HG03280 (cell line): ENCODE results near the gene AMACR.

Experiments used
- ATAC-seq: cut with Tn5 transposase; IDR thresholded peaks from one replicate; pipeline ENCODE4 v1.9.1; 2021; ENCODE audit warnings: mild to moderate bottlenecking, moderate library complexity; ENCODE audit not compliant: unreplicated experiment

The AMACR gene

DNA sequence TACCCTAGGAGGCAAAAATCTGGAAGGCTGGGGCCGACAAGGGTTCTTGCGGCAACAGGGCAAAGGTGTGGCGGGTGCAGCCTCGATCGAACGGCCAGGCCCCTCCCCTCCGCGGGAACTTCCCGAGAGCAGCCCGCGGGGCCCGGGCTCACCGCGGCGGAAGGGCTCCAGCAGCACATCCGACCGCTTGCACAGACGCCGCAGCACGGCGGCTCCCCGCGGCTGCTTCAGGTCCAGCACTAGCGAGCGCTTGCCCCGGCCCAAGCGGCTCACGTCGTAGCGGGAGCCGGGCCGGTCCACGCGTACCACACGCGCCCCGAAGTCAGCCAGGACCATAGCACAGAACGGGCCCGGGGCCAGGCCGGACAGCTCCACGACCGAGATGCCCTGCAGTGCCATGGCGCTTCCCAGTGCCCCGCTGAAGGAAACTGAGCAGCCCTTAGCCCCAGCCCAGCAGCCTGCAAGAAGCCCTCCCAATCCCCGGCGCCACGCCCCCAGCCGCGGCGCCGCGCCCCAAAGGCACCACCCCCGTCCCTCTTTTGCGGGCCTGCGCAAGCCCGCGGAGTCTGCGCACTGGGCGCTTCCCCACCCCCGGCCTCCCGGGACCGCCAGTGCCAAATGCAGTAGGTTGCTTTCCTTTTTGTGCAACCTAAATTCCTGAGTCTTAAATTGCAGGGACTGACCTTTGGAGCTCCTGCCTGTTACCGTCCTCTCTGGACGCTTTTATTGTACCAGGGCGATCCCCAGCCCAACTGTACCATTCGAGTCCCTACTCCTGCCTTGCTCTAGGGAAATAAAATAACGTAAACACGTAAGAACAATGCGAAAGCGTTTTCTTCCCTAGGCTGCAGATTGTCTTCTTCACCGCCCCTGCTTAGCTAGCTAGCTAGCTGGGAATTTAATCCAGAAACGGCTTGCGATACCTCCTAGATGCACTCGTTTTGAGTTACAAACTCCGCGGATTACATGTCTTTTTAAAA lies at the start of gene AMACR:
Gene AMACR (minus strand): TSS at position 430 of the 980 bp plus-strand sequence. CDS start 31 bp downstream, at position 399.
- peak; percentile 93 for ATAC-seq

GRCh38 chr5:34057569-34057968 lies 49.7 kb upstream of the AMACR start:
- ATAC-seq, result no peak

GRCh38 chr5:34057118-34057517 lies 49.3 kb upstream of the AMACR start:
- ATAC-seq, result no peak

DNA sequence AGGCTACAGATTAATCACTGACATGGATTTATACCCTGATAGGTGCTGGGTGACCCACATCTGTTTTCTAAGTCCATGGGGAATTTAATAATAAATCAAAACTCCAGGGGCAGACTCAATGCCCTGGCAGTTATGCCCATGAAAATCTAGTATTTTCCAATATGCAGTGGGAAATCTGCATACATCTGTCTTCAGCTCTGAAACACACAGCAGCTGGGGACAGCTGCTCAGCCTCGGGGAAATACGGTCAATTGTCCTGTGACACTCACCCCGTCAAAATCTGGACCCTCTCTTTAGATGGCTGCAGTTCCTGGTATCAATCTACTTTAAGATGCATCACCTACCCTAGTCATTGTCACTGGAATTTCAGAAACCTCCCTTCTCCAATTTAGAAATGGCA lies 47.8 kb upstream of the AMACR start:
- ATAC-seq, result no peak

- no peak for ATAC-seq
Observed at GRCh38 chr5:34054400-34054729, 46.5 kb upstream of the AMACR start.

GRCh38 chr5:34053571-34054399 lies 45.9 kb upstream of the AMACR start:
- ATAC-seq, result no peak

- no peak for ATAC-seq
Observed at GRCh38 chr5:34053133-34053532, 45.3 kb upstream of the AMACR start.

DNA sequence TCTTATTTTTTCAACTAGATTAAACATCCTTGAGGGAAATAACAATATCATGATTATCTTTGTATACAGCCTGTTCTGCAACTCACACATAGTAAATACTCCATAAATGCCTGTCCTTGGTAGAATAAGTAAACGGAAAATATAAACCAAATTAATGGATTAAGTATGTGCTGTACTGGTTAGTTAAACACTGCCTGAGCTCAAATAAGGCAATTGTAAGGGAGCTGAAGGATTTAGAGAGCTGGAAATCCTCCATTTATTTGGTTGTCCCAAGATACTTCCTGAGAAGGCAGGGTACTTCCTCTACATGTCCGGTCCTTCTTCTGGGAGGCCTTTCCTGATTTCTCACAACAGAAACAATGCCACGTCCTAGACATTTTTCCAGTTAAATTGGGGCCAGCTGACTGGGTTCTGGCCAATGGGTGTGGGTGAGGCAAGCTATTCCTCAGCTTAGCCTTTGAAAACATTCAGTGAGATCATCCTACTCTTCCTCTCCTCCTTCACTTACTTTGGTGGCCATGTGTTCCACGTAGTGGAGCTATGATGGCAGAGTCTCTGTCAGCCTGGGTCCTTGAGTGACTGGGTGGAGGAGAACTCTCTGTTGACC lies 43.6 kb upstream of the AMACR start:
- no peak for ATAC-seq

DNA sequence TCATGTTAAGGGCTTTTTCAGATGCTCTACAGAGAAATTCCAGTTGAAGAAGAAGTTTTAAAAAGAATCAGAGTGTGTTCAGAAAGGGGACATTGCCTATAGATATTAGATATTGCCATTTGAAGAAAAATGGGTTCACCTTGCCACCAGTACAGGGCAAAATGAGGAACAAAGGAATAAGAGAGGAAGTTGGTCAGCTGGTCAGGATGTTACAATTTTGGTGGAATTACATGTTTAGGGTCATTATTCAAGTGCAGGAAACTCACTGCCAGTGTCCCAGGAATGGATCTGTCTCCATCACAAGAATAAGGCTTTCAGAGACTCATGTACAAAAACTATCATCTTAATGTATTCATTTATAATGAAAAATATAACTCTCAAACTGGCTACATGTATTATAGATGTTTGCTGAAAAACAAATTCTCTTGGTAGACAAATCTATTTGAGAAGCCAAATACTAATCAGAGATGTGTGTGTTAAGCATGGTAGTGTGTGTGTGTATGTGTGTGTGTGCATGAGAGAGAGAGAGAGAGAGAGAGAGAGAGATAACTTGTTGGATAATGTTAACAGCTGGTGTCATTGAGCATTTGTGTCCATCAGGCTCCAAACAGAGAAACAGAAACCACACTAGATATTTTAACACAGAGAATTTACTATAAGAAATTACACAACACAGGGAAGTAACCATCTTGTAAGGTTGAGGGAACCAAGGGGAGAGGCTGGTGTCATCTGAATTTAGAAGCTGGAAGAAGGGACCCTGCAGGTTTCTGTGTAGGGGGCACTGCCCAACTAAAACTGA lies 40.1 kb upstream of the AMACR start:
- no peak for ATAC-seq

GRCh38 chr5:34047143-34047542 lies 39.3 kb upstream of the AMACR start:
- ATAC-seq, result no peak

DNA sequence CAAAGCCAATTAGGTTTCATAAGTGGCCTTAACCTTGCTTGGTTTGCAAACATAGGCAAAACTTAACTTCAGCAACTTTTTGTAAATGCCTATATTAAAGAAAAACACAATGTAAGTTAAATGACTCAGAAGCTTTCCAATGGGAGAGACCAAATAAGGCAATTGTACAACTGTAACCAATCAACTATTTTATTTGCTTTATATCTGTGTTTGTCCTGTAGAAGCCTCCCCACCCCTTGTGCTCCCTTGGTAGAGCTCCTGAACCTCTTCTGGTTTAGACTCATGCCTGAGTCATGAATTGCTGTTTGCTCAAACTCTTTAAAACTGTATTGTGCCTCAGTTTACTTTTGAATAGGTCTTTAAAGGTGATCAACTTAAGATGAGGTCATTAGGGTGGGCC lies 38.1 kb upstream of the AMACR start:
- no peak for ATAC-seq

DNA sequence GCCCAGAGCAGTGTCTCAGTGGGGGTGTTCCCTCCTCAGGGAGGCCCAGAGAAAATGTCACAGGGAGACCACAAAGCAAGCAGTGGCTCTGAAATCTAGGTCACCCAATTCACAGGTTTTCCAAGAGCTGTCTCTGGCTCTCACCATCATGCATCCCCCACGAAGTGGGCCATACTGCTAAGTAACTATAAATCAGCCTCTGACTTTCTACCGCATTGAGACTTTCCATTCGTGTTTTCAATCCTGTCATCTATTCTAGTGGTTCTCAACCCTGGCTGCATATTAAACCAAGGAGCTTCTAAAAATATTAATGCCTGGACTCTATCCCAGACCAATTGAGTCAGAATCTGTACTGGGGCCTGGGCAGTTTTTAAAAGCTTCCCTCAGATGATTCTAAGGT lies 37.2 kb upstream of the AMACR start:
- no peak for ATAC-seq

GRCh38 chr5:34043099-34043876 lies 35.4 kb upstream of the AMACR start, which contains the start of gene C1QTNF3:
Gene C1QTNF3 (minus strand): TSS chr5:34043213. CDS start chr5:34043125, 88 bp downstream.
- no peak for ATAC-seq

DNA sequence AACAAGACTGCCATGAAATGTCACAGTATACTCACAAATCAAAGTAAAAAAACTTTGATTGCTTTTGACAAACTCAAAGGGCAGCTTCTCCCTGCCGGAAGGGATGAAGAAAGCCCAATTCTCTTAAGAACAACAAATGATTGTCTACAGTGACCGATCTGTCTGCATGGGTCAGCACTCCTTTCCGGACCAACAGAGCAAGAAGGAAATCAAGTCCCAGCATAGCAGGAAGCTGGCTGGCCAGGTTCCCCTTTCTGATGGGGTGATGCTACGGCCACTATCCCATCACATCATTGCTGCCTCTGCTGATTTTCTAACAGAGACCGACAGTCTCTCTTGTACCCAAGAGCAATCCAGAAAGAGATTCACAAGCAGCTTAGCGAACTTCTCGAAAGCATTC lies 34.5 kb upstream of the AMACR start:
- no peak for ATAC-seq

DNA sequence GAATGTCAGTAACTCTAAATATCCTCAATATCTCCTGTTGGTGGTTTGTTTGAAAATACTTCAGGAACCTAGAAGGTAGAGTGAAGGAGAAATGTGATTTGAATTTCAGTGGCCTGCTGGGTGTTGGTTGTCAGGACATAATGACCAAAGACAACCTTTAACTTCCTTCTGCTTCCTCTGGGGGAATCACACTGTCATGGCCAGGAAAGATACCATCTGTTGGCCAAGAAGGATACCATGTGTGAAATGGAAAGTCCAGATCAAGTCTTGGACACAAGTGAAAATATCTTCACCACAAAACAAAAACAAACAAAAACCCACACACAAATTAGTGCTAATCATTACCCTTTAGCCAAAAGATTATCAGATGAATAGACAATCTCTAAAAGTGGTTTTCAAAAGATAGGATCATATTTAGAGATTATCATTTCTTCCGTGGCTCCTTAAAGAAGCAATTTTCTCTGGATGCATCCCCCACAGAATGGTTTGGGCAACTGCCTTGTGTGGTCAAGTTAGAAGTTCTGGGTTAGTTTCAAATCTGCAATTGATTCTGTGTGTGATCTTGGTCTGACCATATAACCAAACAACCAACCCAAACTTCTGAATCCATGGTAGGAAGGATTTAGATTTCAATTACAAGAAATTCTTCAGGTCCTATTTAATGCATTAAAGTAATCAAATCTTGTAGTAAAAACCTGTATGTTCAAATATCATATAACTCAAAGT lies 33.6 kb upstream of the AMACR start:
- ATAC-seq, result no peak

DNA sequence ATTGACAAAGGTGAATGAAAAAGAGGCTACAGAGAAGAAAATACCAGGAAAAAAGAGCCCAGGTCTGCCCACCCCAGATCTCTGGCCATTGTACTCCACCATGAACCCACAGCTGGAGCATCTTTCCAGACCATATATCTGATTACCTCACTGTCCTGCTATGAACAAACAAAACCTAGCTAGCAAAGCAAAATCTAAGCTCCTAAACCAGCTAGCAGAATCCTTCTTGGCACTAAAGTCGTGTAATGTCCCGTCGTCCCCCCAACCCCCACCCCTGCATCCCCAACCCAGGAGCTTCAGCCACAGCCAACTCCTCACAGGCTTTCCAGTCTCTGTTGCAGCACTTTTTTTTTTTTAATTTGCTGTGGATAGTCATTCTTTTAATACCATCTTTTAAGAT lies 32.6 kb upstream of the AMACR start:
- ATAC-seq, result no peak

DNA sequence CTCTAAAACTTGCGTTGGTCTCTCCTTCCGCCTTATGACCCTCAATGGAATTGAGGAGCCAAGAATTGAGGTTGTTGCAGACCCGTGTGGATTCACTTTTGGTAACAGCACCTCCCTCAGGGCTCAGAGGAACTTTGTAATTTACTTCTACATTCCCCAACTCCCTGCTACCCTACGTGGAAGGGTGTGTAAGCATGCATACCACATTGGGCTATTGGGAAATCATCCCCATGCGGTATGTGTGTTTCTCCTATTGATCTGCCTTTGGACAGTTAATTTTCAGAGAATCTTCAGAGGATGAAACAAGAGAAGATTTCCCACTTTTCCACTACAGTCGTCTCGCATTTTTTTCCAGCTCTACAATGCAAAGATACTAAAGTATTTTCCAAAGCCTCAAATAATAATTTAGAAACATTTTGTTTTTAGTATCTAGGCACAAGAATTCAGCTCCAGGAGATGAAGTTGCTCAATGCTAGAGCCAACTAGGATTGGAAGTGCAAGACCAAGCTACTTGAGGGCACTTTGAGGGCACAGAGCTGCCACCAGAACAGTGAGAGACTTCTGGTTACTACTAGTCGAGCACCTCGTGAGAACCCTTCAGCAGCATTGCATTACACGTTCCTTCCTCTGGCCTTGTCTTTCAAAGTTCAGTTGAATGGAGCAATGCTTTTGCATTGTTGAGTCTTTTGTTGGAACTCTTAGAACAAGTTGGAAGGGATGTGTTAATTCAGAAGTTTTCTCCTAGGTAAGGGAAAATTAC lies 31.7 kb upstream of the AMACR start:
- ATAC-seq, result no peak

GRCh38 chr5:34038838-34039237 lies 31.0 kb upstream of the AMACR start:
- ATAC-seq, result no peak
